CD14-positive monocyte (primary cell): ENCODE data around the gene IER2. TPM values are rescaled to one million over a fixed set of nuclear protein-coding genes. Genes with fewer than 3 reads are reported as not detected.
A peak's percentile ranks its signal among the peaks of the same experiment; 100 is the strongest.

ENCODE experiments used
- DNase-seq, 3 donors: peaks; one replicate each; pipeline ENCODE4 v3.0.0-alpha.2; 2011 to 2022
- H2AFZ ChIP-seq: 2 replicates; pipeline ENCODE4 v1.6.0; 2012; ENCODE audit warnings: mild to moderate bottlenecking, low read depth, low read length, inconsistent platforms; ENCODE audit not compliant: insufficient read depth, poor library complexity, severe bottlenecking
- H3K27ac ChIP-seq, 2 donors: 1 replicate in 1 of 2; 2 replicates in 1 of 2; pipeline ENCODE4 v1.5.1; 2012 to 2013; ENCODE audit warnings: low read length in 2 of 2, control low read depth in 1 of 2, inconsistent platforms in 1 of 2, low read depth in 1 of 2, mild to moderate bottlenecking in 1 of 2
- H3K27me3 ChIP-seq, 2 donors: one replicate each; pipeline versions ENCODE4 v1.6.0 to v1.6.1; 2011 to 2013; ENCODE audit warnings: low read length in 2 of 2; ENCODE audit not compliant: control insufficient read depth in 2 of 2, insufficient read depth in 2 of 2
- H3K36me3 ChIP-seq, 2 donors: replicated peaks in 1 of 2; 1 replicate in 1 of 2; 2 replicates in 1 of 2; pipeline versions ENCODE4 v1.5.1 to v1.6.1; 2012 to 2013; ENCODE audit warnings: low read length in 2 of 2, control low read depth in 1 of 2, inconsistent platforms in 1 of 2, mild to moderate bottlenecking in 1 of 2; ENCODE audit not compliant: insufficient read depth in 2 of 2, control insufficient read depth in 1 of 2
- H3K4me1 ChIP-seq, 2 donors: 1 replicate in 1 of 2; 2 replicates in 1 of 2; pipeline versions ENCODE4 v1.5.1 to v1.6.1; 2012 to 2013; ENCODE audit warnings: low read length in 2 of 2, control low read depth in 1 of 2, inconsistent platforms in 1 of 2, mild to moderate bottlenecking in 1 of 2, moderate library complexity in 1 of 2; ENCODE audit not compliant: insufficient read depth in 2 of 2, control insufficient read depth in 1 of 2
- H3K4me2 ChIP-seq: replicated peaks from 2 replicates; pipeline ENCODE3; 2012; ENCODE audit warnings: low read length, moderate library complexity, mild to moderate bottlenecking; ENCODE audit not compliant: poor library complexity, severe bottlenecking; ENCODE audit errors: extremely low read depth
- H3K4me3 ChIP-seq, 3 experiments: fragments of 200-600 bp in 1 of 3; sonication (generic) in 1 of 3; replicated peaks in 1 of 3; 1 replicate in 2 of 3; 2 replicates in 1 of 3; pipeline ENCODE4 v1.5.1; 2011 to 2013; ENCODE audit warnings: low read length in 3 of 3, mild to moderate bottlenecking in 3 of 3, control low read depth in 2 of 3, low read depth in 2 of 3, inconsistent platforms in 1 of 3, moderate library complexity in 1 of 3
- H3K79me2 ChIP-seq: 2 replicates; pipeline ENCODE4 v1.6.0; 2012; ENCODE audit warnings: mild to moderate bottlenecking, control low read depth, inconsistent platforms, low read length, moderate library complexity; ENCODE audit not compliant: insufficient read depth
- H3K9ac ChIP-seq: 2 replicates; pipeline ENCODE4 v1.6.0; 2017; ENCODE audit warnings: low read length, mild to moderate bottlenecking; ENCODE audit not compliant: insufficient read depth, poor library complexity, severe bottlenecking
- H3K9me3 ChIP-seq, 2 donors: replicated peaks in 1 of 2; 1 replicate in 1 of 2; 2 replicates in 1 of 2; pipeline versions ENCODE4 v1.5.1 to v1.6.1; 2012 to 2013; ENCODE audit warnings: low read length in 2 of 2, control low read depth in 1 of 2; ENCODE audit not compliant: control insufficient read depth in 1 of 2, insufficient read depth in 1 of 2
- H4K20me1 ChIP-seq: 2 replicates; pipeline ENCODE4 v1.6.0; 2012; ENCODE audit warnings: mild to moderate bottlenecking, low read length, control low read depth, moderate library complexity; ENCODE audit not compliant: insufficient read depth
- H3K27ac Mint-ChIP-seq, 7 donors: one replicate each; pipeline ENCODE4 v1.8.0; 2020; ENCODE audit warnings: mild to moderate bottlenecking in 7 of 7, mixed read lengths in 7 of 7, moderate library complexity in 6 of 7, inconsistent platforms in 2 of 7
- H3K27me3 Mint-ChIP-seq, 3 donors: one replicate each; pipeline ENCODE4 v1.8.0; 2021 to 2022; ENCODE audit warnings: low read depth in 3 of 3, mild to moderate bottlenecking in 3 of 3, mixed read lengths in 3 of 3, moderate library complexity in 3 of 3, inconsistent platforms in 1 of 3
- H3K36me3 Mint-ChIP-seq, 2 donors: one replicate each; pipeline ENCODE4 v1.8.0; 2020; ENCODE audit warnings: mixed read lengths in 2 of 2, inconsistent platforms in 1 of 2, mild to moderate bottlenecking in 1 of 2
- H3K4me1 Mint-ChIP-seq: one replicate; pipeline ENCODE4 v1.8.0; 2020; ENCODE audit warnings: mild to moderate bottlenecking, mixed read lengths
- H3K4me3 Mint-ChIP-seq, 2 donors: one replicate each; pipeline ENCODE4 v1.8.0; 2020; ENCODE audit warnings: mild to moderate bottlenecking in 2 of 2, mixed read lengths in 2 of 2, moderate library complexity in 1 of 2
- H3K9me3 Mint-ChIP-seq, 7 donors: one replicate each; pipeline ENCODE4 v1.8.0; 2020 to 2022; ENCODE audit warnings: mixed read lengths in 7 of 7, mild to moderate bottlenecking in 6 of 7, moderate library complexity in 6 of 7, inconsistent platforms in 2 of 7
- CTCF ChIP-seq: fragments of 200-600 bp; IDR thresholded peaks from one replicate; pipeline ENCODE4 v1.8.0; 2022; ENCODE audit warnings: antibody characterized with exemption, mild to moderate bottlenecking
- WGBS: methylation state at CpG from one replicate; pipeline ENCODE4 v1.1.5; 2013; ENCODE audit warnings: missing lambda C conversion rate; ENCODE audit not compliant: insufficient coverage; 5-methylcytosine and 5-hydroxymethylcytosine counted together
- intact Hi-C, 2 donors: fragments of 100-400 bp; cut with micrococcal nuclease; formaldehyde crosslinking; loops; one replicate each; pipeline versions ENCODE4 v1.15.0 to v1.15.1; 2023
- polyA plus RNA-seq, 3 donors: library from polyadenylated mRNA; depleted of rRNA in 1 of 3; unstranded in 2 of 3; stranded (reverse) in 1 of 3; fragments of 300-500 nt in 2 of 3; fragments of >200 nt in 1 of 3; fragmentation: Illumina TruSeq in 2 of 3; gene quantifications; 1 replicate in 2 of 3; 2 replicates in 1 of 3; pipeline ENCODE4 v1.2.3, GENCODE V29; 2012 to 2021

The IER2 gene
- polyA plus RNA-seq, 3 donors = 355 to 804 (median 601) TPM

- H3K27ac ChIP-seq = no peak overlapping the region
- H3K79me2 ChIP-seq = peaks cover 93% of the 10 kb centered on the region
- peaks cover 5 to 30% of the 10 kb centered on the region in 2 donors for H3K36me3 ChIP-seq
- H3K4me3 ChIP-seq = no peak overlapping the region
- H3K9ac ChIP-seq = no peak overlapping the region
- peaks cover 16% of the 10 kb centered on the region for H3K4me1 Mint-ChIP-seq
- peaks cover 11 to 36% of the 10 kb centered on the region in 2 donors for H3K36me3 Mint-ChIP-seq
- H3K27me3 Mint-ChIP-seq = no peaks in the 10 kb centered on the region
- no peaks in the 10 kb centered on the region for H3K4me1 ChIP-seq
- WGBS = no CpG with 5 or more reads among the region's 9 CpGs
- H3K27ac Mint-ChIP-seq = no peak overlapping the region
- no peak for DNase-seq
- H4K20me1 ChIP-seq = peaks cover 77% of the 10 kb centered on the region
- no peaks in the 10 kb centered on the region for H3K9me3 ChIP-seq
- TF ChIP-seq CTCF = no peak
- H3K4me2 ChIP-seq = no peak overlapping the region
- no peak overlapping the region for H2AFZ ChIP-seq
- H3K4me3 Mint-ChIP-seq = no peak overlapping the region
- no peaks in the 10 kb centered on the region for H3K27me3 ChIP-seq
- H3K9me3 Mint-ChIP-seq = peaks cover 0 to 1% (median 0%) of the 10 kb centered on the region in 7 donors
- intact Hi-C loops = no loop called here
Observed at GRCh38 chr19:13127051-13127450, 23.2 kb upstream of the IER2 start.

GRCh38 chr19:13127811-13128575 is 22.2 kb upstream of the IER2 start:
- TF ChIP-seq CTCF = no peak
- intact Hi-C loops = no loop called here

More at GRCh38 chr19:13127811-13128575, 22.2 kb upstream of the IER2 start:
- Mint-ChIP-seq H3K4me3 (no peak overlapping the region), H3K9me3 (peaks cover 0 to 1% (median 0%) of the 10 kb centered on the region in 7 donors), H3K36me3 (peaks cover 11 to 40% of the 10 kb centered on the region in 2 donors), H3K27ac (peak overlapping the region in 2 of 7 donors; percentile 2 to 60), H3K4me1 (peaks cover 19% of the 10 kb centered on the region), H3K27me3 (no peaks in the 10 kb centered on the region)
- Histone ChIP-seq H4K20me1 (peaks cover 77% of the 10 kb centered on the region), H2AFZ (no peak overlapping the region), H3K4me1 (no peaks in the 10 kb centered on the region), H3K4me2 (no peak overlapping the region), H3K79me2 (peaks cover 93% of the 10 kb centered on the region), H3K9ac (no peak overlapping the region), H3K9me3 (no peaks in the 10 kb centered on the region), H3K4me3 (no peak overlapping the region), H3K27me3 (no peaks in the 10 kb centered on the region), H3K27ac (no peak overlapping the region), H3K36me3 (peaks cover 5 to 31% of the 10 kb centered on the region in 2 donors)
- no peak for DNase-seq
- 90% methylated on average over 3 of the region's 6 CpGs for WGBS
